IMR-90 (cell line): Measurements from ENCODE around the gene PPP6C. TPM values are rescaled to one million over a fixed set of nuclear protein-coding genes. Genes with fewer than 3 reads are reported as not detected.

ENCODE experiments used
- ATAC-seq: fragments of 200-7000 bp; cut with Tn5 transposase; 2 replicates; pipeline ENCODE4 v1.9.1; 2020; ENCODE audit warnings: low read depth, mild to moderate bottlenecking, moderate library complexity
- BruUV-seq: library from RNA; stranded (reverse); fragments of 400-500 nt; replicated peaks from 2 replicates; lab custom pipeline; 2021; lab: Mats Ljungman, UMichigan
- CTCF ChIA-PET: fragments of 300-600 bp; formaldehyde crosslinking; extraction: SDS; loops from one replicate; lab custom pipeline; 2021; ENCODE audit warnings: antibody characterized with exemption; lab: Yijun Ruan, JAX
- POLR2A ChIA-PET: fragments of 300-600 bp; sonication (Branson Sonifier 250); formaldehyde crosslinking; loops from one replicate; lab custom pipeline; 2022; ENCODE audit warnings: antibody characterized with exemption; ENCODE audit not compliant: unreplicated experiment; lab: Charles Lee
- DNase-seq: peaks from one replicate; pipeline ENCODE4 v3.0.0; 2013
- H2AFZ ChIP-seq: replicated peaks from 2 replicates; pipeline ENCODE3; 2013; ENCODE audit warnings: low read length, mild to moderate bottlenecking; ENCODE audit not compliant: poor library complexity
- H2AK5ac ChIP-seq: 2 replicates; pipeline ENCODE4 v1.6.1; 2013; ENCODE audit warnings: low read depth, low read length, inconsistent platforms
- H2AK9ac ChIP-seq: replicated peaks from 2 replicates; pipeline ENCODE3; 2013; ENCODE audit warnings: mild to moderate bottlenecking, low read depth, low read length, moderate library complexity; ENCODE audit not compliant: poor library complexity
- H2BK120ac ChIP-seq: 2 replicates; pipeline ENCODE4 v1.6.1; 2013; ENCODE audit warnings: low read depth, low read length, inconsistent platforms
- H2BK15ac ChIP-seq: 3 replicates; pipeline ENCODE4 v1.6.1; 2013; ENCODE audit warnings: low read depth, low read length, inconsistent platforms
- H2BK20ac ChIP-seq: 2 replicates; pipeline ENCODE4 v1.6.1; 2013; ENCODE audit warnings: low read depth, mild to moderate bottlenecking, inconsistent platforms, low read length, moderate library complexity
- H2BK5ac ChIP-seq: 2 replicates; pipeline ENCODE4 v1.6.1; 2013; ENCODE audit warnings: mild to moderate bottlenecking, low read depth, low read length, inconsistent platforms; ENCODE audit not compliant: poor library complexity, severe bottlenecking
- H3K14ac ChIP-seq: replicated peaks from 2 replicates; pipeline ENCODE4 v1.6.1; 2013; ENCODE audit warnings: low read depth, low read length, inconsistent platforms
- H3K18ac ChIP-seq: 2 replicates; pipeline ENCODE4 v1.6.1; 2013; ENCODE audit warnings: low read depth, low read length, control low read depth
- H3K23ac ChIP-seq: 2 replicates; pipeline ENCODE4 v1.6.1; 2013; ENCODE audit warnings: low read depth, low read length, inconsistent platforms
- H3K27ac ChIP-seq: 2 replicates; pipeline ENCODE4 v1.5.1; 2013; ENCODE audit warnings: mild to moderate bottlenecking, control low read depth, low read length; ENCODE audit not compliant: insufficient read depth
- H3K27me3 ChIP-seq: 2 replicates; pipeline ENCODE4 v1.6.1; 2013; ENCODE audit warnings: low read length; ENCODE audit not compliant: control insufficient read depth, insufficient read depth
- H3K36me3 ChIP-seq: 2 replicates; pipeline ENCODE4 v1.6.1; 2013; ENCODE audit warnings: low read length, mixed read lengths; ENCODE audit not compliant: control insufficient read depth, insufficient read depth
- H3K4ac ChIP-seq: 2 replicates; pipeline ENCODE4 v1.6.1; 2013; ENCODE audit warnings: low read depth, low read length, inconsistent platforms
- H3K4me1 ChIP-seq: 2 replicates; pipeline ENCODE4 v1.6.1; 2013; ENCODE audit warnings: low read length, mixed read lengths; ENCODE audit not compliant: control insufficient read depth, insufficient read depth
- H3K4me2 ChIP-seq: 2 replicates; pipeline ENCODE4 v1.6.1; 2013; ENCODE audit warnings: low read depth, mild to moderate bottlenecking, control low read depth, low read length, moderate library complexity
- H3K4me3 ChIP-seq: 2 replicates; pipeline ENCODE4 v1.5.1; 2013; ENCODE audit warnings: low read depth, mild to moderate bottlenecking, control low read depth, low read length, moderate library complexity; ENCODE audit not compliant: insufficient read depth
- H3K56ac ChIP-seq: 2 replicates; pipeline ENCODE4 v1.6.1; 2013; ENCODE audit warnings: low read length, inconsistent platforms; ENCODE audit not compliant: insufficient read depth; ENCODE audit errors: extremely low read depth
- H3K79me1 ChIP-seq, 2 experiments: 2 replicates each; pipeline ENCODE4 v1.6.1; 2013; ENCODE audit warnings: low read length in 2 of 2, inconsistent platforms in 1 of 2, low read depth in 1 of 2
- H3K9ac ChIP-seq: 2 replicates; pipeline ENCODE4 v1.6.1; 2013; ENCODE audit warnings: low read depth, low read length, control low read depth
- H3K9me1 ChIP-seq: 2 replicates; pipeline ENCODE4 v1.6.1; 2013; ENCODE audit warnings: low read length, inconsistent platforms; ENCODE audit not compliant: insufficient read depth
- H3K9me3 ChIP-seq: 2 replicates; pipeline ENCODE4 v1.6.1; 2013; ENCODE audit warnings: low read length; ENCODE audit not compliant: control insufficient read depth, insufficient read depth
- H4K20me1 ChIP-seq: 2 replicates; pipeline ENCODE4 v1.6.1; 2013; ENCODE audit warnings: low read length, inconsistent platforms; ENCODE audit not compliant: insufficient read depth
- H4K5ac ChIP-seq: 2 replicates; pipeline ENCODE4 v1.6.1; 2013; ENCODE audit warnings: mild to moderate bottlenecking, low read depth, low read length, control low read depth
- H4K8ac ChIP-seq, 2 experiments: 2 replicates each; pipeline ENCODE4 v1.6.1; 2013; ENCODE audit warnings: low read depth in 2 of 2, low read length in 2 of 2, control low read depth in 1 of 2, inconsistent platforms in 1 of 2
- H4K91ac ChIP-seq: 2 replicates; pipeline ENCODE4 v1.6.1; 2013; ENCODE audit warnings: low read depth, low read length, inconsistent platforms; ENCODE audit not compliant: insufficient read depth
- CHD1 ChIP-seq: IDR thresholded peaks from 2 replicates; pipeline ENCODE4 v1.6.1; 2012; ENCODE audit warnings: low read depth, low read length, improper control_type of control experiment
- CTCF ChIP-seq: conservative IDR thresholded peaks from 2 replicates; pipeline ENCODE4 v1.5.1; 2012; ENCODE audit warnings: mild to moderate bottlenecking, low read depth, low read length, improper control_type of control experiment
- MAFK ChIP-seq: IDR thresholded peaks from 2 replicates; pipeline ENCODE4 v1.6.1; 2012; ENCODE audit warnings: low read depth, low read length, improper control_type of control experiment
- WGBS, 2 experiments: methylation state at CpG; one replicate each; pipeline versions ENCODE4 v1.1.5 to v1.1.7; 2013; ENCODE audit warnings: missing lambda C conversion rate in 2 of 2; ENCODE audit not compliant: insufficient read length in 1 of 2; ENCODE audit errors: extremely low coverage in 2 of 2; 5-methylcytosine and 5-hydroxymethylcytosine counted together
- dilution Hi-C: fragments of 300-500 bp; cut with HindIII; formaldehyde crosslinking; loops from one replicate; pipeline ENCODE4 v1.14.3; 2018; ENCODE audit warnings: low sequenced_read_pairs; ENCODE audit not compliant: unreplicated experiment
- in situ Hi-C: fragments of 300-500 bp; cut with MboI; formaldehyde crosslinking; loops from 3 replicates; pipeline ENCODE4 v1.14.3; 2019; ENCODE audit warnings: low sequenced_read_pairs, inconsistent platforms, mixed read lengths
- intact Hi-C: fragments of 100-400 bp; cut with micrococcal nuclease; formaldehyde crosslinking; loops from 2 replicates; pipeline ENCODE4 v1.10.0; 2022
- polyA plus RNA-seq, 3 experiments: library from polyadenylated mRNA; depleted of rRNA; stranded (reverse); fragments of >200 nt; gene quantifications; 2 replicates each; pipeline ENCODE4 v1.2.3, GENCODE V29; 2012; ENCODE audit warnings: low replicate concordance in 1 of 3
- total RNA-seq: library from RNA; depleted of rRNA; stranded (reverse); fragments of >200 nt; gene quantifications from 2 replicates; pipeline ENCODE4 v1.2.3, GENCODE V29; 2012

PPP6C gene
- total and polyA plus RNA-seq, 2 of the 4 experiments (the other 2 are of a cell fraction): 14.5 to 15.4 TPM

GRCh38 chr9:125218621-125219020 is 29.0 kb upstream of the PPP6C start:
- Histone ChIP-seq H3K23ac (no peak overlapping the region), H3K4ac (no peak overlapping the region), H3K36me3 (peaks cover 11% of the 10 kb centered on the region), H2BK20ac (no peak overlapping the region), H3K9me3 (no peaks in the 10 kb centered on the region), H4K5ac (no peak overlapping the region), H3K4me2 (no peak overlapping the region), H4K8ac (no peak overlapping the region), H3K18ac (no peak overlapping the region), H2BK15ac (no peak overlapping the region), H3K9me1 (no peaks in the 10 kb centered on the region), H3K27me3 (no peaks in the 10 kb centered on the region), H2AFZ (no peak overlapping the region), H3K79me1 (no peaks in the 10 kb centered on the region), H3K56ac (no peak overlapping the region), H4K20me1 (no peaks in the 10 kb centered on the region), H3K9ac (no peak overlapping the region), H2BK5ac (no peak overlapping the region), H2BK120ac (no peak overlapping the region), H2AK9ac (no peak overlapping the region), H3K4me3 (no peak overlapping the region), H3K27ac (no peak overlapping the region), H3K14ac (no peak overlapping the region), H3K4me1 (no peaks in the 10 kb centered on the region), H4K91ac (no peak overlapping the region), H2AK5ac (no peak overlapping the region)
- no peak for TF ChIP-seq CTCF
- no peak for TF ChIP-seq CHD1
- TF ChIP-seq MAFK: no peak
- POLR2A ChIA-PET: no interaction called here
- no peak for DNase-seq
- dilution Hi-C loops: no loop called here
- no TSS peak for BruUV-seq
- ATAC-seq: no peak
- in situ Hi-C loops: no loop called here
- intact Hi-C loops: no loop called here
- WGBS, 2 experiments: no CpG with 5 or more reads among the region's 3 CpGs
- CTCF ChIA-PET: no interaction called here
